HG02885 (cell line): ENCODE results near the gene TFIP11.

Experiments used
- ATAC-seq: cut with Tn5 transposase; IDR thresholded peaks from one replicate; pipeline ENCODE4 v1.9.1; 2021; ENCODE audit warnings: mild to moderate bottlenecking; ENCODE audit not compliant: unreplicated experiment, poor library complexity

The TFIP11 gene

DNA sequence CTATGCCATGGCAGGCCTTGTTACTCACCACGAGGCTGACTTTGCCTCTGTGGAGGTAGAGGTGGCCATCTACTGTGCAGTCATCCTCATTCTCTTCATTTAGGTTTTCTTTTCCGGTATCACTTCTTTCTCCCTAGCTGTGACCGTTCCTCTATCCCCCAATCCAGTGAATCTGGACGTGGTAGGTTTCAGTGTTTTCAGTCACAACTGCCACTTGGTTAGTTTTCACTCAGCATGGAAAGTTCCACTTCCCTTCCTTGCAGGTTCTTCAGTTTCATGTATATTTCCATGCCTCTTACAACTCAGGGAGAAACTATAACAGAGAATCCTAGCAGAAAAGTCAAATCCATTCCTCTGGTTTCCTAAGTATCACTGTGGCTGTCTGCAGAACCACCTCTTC lies 30.6 kb downstream of the TFIP11 start:
- ATAC-seq = no peak

DNA sequence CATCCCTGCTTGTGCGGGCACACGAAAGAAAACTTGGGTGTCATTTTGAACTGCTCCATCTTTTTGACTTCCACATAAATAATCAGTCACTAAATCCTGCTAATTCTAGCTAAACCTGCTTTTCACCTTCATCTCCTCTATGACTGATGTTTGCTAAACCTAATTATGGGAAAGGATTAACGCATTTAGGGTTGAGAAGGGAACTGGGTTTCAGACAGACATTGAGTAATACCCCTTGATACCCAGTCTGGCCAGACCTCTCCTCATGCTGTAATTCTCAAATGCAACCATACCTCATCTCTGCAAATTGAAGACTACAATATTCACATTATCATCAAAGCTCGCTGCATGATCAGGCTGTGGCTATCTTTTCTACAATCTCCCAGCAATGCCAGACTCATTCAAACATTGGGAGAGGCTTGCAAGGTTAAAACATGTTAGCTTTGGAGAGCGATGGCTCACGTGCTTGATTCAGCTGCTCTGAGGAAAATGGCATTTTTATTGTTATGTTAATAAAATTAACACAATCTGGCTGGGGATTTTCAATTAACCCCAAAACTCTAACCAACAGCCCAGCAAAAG lies 31.1 kb downstream of the TFIP11 start:
- ATAC-seq = no peak

DNA sequence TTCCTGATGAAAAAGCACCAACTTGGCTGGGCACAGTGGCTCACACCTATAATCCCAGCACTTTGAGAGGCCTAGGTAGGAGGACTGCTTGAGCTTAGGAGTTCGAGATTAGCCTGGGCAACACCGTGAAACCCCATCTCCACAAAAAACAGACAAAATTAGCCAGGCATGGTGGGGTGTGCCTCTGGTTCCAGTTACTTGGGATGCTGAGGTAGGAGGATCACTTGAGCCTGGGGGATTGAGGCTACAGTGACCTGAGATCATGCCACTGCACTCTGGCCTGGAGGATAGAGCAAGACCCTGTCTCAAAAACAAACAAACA lies 31.7 kb downstream of the TFIP11 start:
- no peak for ATAC-seq

DNA sequence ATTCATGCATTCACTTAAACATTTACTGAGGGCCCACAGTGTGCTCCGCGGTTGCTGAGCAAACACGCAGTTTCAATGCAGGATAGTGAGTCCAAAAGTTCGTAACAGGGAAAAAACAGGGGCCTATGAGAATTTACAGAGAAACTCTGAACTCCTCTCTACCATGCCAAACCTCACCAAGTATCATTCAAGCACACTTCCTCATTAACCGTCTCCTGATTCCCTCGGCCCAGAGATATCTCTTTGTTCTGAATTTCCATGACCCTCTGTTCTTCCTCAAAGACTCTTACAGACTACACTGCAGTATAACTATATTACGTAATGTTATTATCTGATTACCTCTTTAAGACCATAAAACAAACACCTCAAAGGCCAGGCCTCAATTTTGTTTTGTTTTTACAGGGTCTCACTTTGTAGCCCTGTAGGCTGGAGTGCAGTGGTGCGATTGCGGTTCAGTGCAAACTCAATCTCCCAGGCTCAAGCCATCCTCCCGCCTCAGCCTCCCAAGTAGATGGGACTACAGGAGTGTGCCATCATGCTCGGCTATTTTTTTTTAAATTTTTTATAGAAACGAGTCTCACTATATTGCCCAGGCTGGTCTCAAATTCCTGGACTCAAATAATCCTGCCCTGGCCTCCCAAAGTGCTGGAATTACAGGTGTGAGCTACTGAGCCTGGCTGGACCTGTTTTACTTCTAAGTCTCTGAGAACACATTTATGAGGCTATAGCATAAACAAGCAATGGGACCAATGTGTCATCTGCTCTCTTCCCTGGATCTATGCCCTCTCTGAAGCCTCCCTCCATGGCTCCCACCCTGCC lies 32.3 kb downstream of the TFIP11 start:
- ATAC-seq = no peak

DNA sequence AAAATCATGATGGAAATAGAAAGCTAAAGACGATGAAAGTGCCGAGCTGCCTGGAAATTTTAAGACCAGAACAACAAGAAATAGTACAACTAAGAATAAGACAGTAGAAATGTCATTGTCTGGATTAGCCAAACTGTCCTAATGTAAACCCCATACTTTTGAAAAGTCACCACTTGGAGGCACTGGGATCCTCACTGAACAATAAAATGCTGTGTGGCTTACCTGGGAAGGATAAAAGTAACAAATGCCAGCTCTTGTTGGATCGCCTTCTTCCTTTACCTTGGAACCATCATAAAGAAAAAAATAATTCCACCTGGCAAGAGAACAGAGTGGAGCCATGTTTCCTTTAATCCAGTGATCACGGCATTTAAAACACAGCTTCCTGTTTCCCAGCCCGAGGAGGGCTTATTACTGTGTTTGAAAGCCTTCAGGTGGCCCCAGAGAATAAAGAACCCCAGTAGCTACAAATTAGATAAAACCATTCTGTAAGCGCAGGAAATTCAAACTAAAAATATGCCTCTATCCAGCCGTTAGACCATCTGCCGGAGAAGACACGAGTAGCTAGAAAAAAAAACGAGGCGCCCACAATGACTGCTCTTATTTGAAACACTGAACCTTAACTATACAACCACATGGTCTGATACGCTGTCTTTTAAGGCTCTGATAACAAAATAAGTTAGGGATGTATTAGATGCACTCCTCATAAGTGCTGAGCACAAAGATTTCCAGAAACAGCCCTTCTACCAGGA lies 33.1 kb downstream of the TFIP11 start:
- no peak for ATAC-seq

DNA sequence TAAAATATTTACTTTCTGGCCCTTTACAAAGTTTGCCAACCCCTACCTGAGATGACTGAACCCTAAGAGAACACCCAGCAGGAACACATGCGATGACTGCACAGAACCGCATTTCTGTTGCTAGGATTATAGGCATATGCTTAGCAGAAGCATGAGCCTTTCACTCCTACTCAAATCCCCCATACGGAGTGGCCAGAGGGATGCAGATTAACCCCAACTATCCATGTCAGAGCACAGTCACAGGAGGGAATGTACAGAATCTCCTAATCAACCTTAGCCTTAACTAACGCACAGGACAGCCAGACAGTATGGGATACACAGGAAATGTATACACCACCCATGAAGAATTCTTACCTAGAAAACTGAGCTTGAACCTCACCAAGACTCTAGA lies 34.9 kb downstream of the TFIP11 start:
- no peak for ATAC-seq

DNA sequence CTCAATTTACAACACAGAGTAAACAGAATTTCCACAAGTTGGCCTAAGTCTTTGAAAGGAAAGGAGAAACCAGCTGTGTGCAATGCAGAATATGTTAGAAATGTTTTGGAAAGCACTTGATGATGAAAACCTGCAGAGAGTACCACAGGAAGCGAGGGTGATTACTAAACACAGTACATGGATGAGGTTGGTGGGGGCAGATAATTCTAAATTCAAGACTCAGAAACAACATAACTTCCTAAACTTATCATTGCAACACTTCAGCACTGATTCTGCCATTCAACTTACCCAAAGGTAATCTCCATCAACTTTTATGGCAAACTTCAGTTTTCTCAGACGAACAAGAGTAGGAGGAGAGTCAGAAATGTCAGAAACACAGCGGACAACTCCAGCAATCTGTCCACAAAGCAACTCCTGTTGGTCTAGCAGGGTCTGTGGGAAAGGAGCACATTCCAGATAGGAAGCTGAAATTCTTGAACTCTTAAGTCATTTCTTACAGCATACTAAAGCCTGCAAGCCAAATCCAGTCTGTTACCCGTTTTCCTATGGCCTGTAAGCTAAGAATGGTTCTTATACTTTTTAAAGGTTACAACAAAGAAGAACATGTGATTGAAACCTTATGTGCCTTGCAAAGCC lies 35.5 kb downstream of the TFIP11 start:
- no peak for ATAC-seq

DNA sequence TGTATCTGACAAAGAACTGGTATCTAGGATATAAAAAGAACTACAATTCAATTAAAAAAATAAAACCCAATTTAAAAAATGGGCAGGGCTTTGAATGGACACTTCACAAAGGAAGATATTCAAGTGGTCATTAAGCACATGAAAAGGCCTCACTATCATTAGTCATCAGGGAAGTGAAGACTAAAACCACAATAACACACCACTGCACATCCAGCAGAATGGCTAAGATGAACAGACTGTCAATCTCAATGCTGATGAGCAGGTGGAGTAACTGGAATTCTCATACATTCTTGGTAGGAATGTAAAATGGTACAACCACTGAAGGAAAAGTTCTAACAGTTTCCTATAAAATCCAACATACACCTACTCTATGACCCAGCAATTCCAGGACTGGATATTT lies 37.6 kb downstream of the TFIP11 start:
- ATAC-seq = no peak

DNA sequence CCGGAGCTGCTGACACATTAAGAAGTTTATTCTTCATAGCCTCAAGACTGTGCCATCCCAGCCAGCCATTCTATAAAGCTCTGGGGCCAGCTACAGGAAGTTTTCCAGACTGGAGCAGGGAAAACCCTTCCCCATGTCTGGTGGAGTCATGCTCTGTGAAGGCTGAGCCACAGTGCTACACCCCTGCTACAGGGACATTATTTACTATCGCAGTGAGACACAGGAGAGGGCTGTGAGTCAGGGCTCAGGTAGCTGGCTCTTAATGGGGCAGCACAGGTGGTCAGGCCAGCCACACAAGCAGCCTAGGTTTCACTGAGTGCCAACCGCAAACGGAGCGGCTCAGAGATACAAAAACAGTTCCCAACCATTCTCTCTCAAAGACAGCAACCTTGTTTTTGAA lies 40.8 kb downstream of the TFIP11 start:
- ATAC-seq = no peak

DNA sequence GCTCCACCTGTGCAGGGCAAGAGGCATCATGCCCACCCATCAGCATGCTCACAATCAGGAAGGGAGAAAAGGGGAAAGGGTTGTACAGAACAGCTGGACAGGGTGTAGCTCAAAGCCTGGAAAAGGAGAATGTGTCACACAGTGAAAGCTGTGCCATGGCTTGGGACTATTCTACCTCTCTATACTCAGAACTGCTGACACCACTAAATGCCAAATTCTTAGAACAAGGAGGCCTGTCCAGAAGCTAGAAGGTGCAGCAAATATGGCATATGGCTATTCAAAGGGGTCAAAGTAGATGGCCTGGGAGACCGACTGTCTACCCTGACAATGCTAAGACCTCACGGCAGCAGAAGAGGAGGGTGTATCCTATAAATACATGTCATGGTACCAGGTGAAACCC lies 41.5 kb downstream of the TFIP11 start:
- no peak for ATAC-seq

DNA sequence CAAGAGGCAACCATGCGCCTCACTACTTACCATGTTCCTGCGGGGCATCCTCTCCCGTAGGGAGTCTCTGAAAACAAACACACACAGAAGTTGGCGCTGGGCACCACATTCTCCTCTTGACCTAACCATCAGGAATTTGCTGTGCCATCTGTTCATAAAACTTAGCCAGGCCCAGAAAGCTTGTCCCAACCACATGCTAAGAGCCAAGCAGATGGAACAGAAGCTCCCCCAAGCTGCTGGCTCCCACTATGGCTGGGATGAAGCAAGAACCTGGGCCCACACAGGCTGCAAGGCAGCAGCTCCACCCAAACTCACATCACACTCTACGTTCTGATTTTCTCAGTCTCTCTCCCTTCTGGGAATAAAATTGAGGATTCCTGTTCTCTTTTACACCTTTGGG lies 46.1 kb downstream of the TFIP11 start:
- no peak for ATAC-seq

DNA sequence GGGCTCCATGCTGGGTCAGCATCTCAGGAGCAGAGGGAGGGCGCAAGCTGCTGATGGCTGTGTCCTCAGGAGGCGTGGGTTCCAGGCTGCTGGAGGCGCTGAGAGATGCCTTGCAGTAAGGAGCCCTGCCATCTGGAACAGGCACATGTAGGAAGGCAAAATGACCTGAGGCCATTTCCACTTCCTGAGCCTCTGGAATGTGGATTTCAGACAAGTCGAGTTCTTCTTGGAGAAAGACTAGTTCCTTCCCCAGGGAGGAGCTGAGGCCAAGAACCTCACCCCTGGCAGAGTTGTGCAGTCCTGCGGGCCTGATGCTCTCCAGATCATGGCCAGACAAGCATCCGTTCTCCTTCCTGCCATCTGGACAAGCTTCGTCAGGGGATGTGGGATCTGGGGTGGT lies 48.0 kb downstream of the TFIP11 start:
- no peak for ATAC-seq

DNA sequence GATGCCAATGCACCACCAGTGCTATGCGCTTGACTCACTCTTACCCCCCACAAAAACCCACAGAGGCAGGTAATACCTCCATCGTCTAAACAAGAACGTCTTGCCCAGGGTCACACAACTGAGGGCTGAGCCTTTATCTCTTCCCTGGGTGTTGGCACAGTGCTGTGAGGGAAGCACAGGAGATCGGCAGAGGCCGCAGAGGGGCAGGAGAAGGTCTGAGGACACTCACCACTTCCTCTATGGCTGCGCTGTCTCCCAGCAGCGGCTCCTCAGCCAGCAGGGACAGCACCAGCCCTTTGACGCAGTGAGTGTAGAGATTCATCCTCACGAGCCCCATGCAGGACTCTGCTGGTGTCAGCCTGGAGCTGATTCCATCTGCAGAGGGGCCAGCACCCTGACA lies 48.6 kb downstream of the TFIP11 start:
- no peak for ATAC-seq

DNA sequence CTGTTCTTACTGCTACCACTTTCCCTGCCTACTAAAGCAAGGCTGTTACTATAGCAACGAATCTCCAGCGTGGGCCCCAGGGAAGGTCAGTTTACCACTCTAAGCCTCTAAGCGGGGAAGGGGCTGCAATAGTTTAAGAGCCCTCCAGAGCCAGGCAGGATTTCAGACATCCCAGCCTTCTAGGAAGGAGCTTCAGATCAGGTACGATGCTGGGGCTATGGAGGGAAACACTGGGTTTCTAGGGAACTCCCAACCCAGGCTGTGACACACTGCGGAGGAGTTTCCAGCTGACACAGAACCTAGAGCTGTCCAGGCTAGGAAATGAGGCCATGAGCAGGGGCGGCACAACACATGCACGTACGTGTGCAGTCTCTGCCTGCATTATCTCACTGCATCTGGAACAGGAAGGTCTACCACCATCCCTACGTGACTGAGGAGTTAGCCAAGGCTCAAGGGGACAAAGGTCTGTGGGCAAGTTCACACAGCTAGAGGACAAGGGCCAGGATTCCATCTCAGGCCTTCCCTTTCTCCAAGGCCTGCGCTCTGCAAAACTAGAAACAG lies 49.1 kb downstream of the TFIP11 start:
- ATAC-seq = no peak

DNA sequence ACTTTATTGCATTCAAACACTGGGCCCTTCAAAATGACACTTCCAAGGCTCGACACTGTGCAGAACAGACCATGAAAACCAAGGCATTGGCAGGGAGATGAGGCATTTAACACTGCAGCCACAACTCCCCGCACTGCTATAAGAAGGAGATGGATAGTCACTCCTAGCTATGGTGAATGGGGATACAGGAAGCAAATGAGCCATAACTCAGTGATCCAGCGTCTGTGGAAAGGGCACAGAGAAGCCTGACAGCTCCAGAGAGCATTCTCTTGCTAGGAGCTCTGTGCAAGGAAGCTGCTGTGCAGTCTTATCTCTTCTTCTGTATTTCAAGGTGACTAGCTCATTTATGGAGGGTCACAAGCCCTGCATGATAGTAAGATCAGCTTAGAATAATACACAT lies 49.6 kb downstream of the TFIP11 start:
- no peak for ATAC-seq

DNA sequence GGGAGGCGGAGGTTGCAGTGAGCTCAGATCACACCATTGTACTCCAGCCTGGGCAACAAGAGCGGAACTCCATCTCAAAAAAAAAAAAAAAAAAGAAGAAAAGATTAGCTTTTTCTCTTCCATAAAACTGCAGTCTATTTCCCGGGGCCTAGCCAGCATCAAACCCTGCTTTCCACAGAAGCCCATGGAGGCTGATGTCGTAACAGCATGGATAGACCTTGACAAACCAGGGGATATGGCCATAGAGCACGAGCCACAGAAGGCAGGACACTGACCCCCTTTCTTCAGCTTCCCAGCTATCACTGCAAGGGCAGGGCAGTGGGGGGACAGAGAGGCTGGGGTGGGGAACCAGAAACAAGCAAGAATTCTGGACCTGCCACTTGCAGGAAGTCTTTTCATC lies 50.2 kb downstream of the TFIP11 start:
- ATAC-seq = no peak

DNA sequence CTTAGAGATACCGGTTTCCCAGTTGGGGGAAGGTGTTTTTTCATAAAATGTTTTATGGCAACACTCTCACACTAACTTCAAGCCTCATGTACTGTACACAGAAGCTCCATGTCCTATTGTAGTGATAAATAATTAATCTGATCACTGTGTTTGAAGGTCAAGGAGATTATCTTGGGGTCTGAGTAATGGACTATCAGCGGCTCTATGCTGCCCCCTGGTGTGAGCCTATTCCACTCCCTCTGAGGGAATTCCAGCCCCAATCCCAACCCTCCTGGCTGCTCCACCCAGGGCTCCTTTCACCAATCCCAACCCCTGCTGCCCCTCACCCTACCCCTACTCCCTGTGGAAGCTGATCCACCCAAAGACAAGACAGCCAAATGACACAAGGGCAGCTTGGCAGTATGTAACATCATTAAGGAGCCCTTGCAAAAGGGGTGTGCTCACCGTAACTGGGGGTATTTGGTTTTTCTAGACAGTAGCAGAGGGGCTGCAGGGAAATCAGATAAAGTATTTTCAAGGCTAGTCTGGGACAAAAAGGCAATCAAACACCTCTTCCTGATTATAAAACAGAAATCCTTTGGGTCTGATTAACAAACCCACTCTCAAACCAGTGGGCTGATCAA lies 51.0 kb downstream of the TFIP11 start:
- no peak for ATAC-seq

DNA sequence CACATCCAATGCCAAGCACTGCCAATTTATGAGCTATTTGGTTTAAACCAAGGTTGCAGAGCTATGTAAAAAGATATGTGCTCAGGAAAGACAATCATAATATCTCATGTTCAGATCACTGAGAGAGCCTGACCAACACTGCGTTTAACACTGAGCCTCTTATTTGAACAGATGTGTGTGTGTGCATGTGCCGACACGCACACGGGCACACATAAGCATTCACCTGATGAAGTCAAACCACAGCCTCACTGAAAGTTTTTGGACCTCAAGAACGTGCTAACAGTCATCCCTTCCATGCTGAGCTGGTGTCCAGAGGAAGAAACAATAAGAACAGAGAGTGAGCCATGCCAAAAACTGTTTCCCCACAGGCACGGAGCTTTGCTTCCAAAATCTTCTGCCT lies 52.1 kb downstream of the TFIP11 start:
- ATAC-seq = no peak

DNA sequence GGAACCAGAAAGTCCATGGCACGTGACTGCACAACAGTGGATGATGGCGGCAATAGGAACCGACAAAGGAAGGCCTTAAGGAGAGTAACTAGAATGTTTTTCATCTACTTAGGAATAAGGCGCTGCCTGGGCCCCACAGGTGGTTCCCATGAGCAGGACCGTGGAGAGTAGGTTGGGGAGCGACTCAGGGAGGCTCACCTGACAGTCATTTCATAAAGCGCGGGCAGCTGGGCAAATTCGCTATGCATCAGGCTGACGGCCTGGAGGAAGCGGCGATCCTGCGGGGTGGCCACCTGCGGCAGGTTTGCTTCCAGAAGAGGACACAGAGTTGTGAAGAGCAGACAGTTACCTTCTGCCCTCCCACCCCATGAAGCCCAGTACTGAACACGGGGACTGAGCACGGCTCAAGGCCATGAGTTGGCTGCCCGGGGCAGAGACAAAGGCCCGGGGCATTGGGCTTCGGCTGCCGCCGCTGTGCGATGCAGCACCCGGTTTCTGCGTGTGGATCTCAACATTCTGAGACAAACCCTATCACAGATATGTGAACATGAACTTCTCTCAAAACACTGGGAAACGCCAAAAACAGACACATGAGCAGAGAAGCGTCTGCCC lies 54.5 kb downstream of the TFIP11 start:
- ATAC-seq = no peak
